ENCODE results near the gene INS. TPM values are rescaled to one million over a fixed set of nuclear protein-coding genes. Genes with fewer than 3 reads are reported as not detected.

The INS gene
- total RNA-seq, 1 donor from 2014 or later, result not detected

DNA sequence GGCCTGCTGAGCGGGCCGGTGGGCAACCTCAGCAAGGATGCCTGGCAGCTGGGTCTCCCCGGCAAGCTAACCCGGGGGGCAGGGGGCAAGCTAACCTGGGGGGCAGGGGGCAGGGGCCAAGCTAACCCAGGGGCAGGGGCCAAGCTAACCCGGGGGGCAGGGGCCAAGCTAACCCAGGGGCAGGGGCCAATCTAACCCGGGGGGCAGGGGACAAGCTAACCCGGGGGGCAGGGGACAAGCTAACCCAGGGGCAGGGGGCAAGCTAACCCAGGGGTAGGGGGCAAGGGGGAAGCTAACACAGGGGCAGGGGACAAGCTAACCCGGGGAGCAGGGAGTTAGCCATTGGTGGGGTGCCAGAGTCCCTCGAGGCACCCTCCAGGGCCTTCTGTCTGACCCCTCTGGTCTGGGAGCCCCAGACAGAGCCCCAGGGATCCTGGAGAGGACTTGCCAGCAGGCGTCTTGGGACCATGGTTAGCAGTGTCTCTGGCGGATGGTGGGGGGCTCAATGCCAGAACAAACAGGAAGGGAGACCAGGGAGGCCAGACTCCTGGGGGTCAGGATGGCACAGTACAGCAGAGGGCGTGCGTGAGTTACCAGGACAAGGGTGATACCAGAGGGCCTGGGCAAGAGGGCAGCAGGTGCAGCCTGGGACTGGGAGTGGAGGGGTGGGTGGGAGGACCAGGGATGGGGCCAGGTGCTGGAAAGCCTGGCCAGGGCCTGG, 37.9 kb downstream of the INS start:
- H3K36me3 Mint-ChIP-seq (ENCODE audit: low read depth), result no peaks in the 10 kb centered on the region
- DNase-seq (ENCODE audit: low spot score), result no peak
- H3K4me3 Mint-ChIP-seq (ENCODE audit: low read depth), result no peak overlapping the region
- peaks cover 10% of the 10 kb centered on the region for H3K27me3 Mint-ChIP-seq (ENCODE audit: low read depth)
- H3K27ac Mint-ChIP-seq, result no peak overlapping the region
- no peaks in the 10 kb centered on the region for H3K4me1 Mint-ChIP-seq (ENCODE audit: low read depth)
- intact Hi-C loops (cut with micrococcal nuclease), result no loop called here
- peaks cover 11% of the 10 kb centered on the region for H3K9me3 Mint-ChIP-seq

DNA sequence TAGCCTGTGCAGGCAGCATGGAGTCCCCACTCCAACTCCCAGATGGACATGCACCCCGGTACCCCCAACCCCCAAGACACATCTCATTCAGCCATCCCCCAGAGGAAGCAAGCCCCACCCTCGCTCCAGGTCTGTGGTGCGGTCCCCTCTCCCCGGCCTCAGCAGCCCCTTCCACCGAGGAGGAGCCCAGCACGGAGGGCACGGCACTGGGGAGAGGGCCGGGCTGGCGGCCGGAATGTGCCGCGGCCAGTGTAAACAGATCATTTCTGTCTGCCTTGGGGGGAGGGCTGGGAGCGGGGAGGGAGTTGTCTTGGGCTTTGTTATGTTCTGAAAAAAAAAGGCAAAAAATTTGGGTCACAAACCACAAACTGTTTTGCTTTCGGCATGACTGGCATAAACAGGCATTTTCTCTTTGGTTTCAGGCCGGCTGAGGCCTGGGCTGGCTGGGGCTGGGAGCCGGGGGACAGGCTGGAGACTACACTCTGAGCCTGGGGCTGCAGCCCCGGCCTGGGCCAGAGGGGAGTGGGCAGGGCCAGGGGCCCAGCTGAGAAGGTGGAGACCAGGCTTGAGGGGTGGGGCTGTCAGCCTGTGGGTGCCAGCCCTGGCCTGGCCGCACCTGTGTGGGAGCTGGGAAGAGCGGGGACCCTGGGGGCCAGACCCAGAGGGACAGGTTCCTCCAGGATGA, 38.6 kb downstream of the INS start:
- Mint-ChIP-seq H3K4me3 (ENCODE audit: low read depth) (no peak overlapping the region), H3K27ac (no peak overlapping the region), H3K9me3 (peaks cover 11% of the 10 kb centered on the region), H3K36me3 (ENCODE audit: low read depth) (no peaks in the 10 kb centered on the region), H3K4me1 (ENCODE audit: low read depth) (no peaks in the 10 kb centered on the region), H3K27me3 (ENCODE audit: low read depth) (peaks cover 15% of the 10 kb centered on the region)
- intact Hi-C loops (cut with micrococcal nuclease), result no loop called here
- DNase-seq (ENCODE audit: low spot score), result no peak

DNA sequence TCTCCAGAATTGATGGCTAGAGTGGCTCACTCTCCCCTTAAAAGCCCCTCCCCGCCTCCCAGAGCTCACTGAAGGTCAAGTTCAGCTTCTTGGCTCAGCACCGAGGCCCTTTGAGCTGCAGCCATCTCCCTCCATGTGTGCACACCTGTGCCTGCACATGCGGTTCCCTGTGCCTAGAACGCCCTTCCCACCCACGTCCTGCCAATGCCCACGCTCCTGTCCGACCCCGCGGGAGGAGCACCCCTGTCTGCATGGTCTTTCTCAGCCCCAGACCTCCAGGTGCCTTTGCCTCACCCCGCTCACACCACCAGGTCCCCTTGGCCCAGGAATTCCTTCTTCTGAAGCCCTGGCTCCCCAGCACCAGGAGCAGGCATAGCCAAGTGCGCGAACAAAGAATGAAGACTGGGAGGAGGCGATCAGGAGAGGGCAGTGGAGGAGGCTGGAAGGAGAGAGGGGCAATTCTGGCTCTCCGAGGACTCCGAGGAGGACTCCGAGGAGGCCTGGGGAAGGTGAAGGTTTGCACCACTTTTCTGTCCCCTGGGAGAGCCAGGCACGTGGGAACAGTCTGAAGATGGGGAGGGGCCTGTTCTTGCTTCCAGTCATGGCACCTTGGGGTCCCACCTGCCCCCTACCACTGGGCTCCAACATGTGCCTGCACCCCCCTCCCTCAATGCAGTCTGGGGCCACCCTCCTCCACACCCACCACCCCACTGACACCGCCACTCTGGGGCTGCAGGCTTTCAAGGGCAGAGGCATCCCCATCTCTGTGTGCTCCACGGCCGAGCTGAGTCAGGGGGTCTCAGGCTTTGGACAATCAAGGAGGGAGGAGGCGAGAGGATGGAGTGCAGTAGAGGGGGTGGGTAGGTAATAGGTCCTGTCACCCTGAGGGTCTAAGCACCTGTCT, 39.5 kb downstream of the INS start:
- Mint-ChIP-seq H3K9me3 (peaks cover 11% of the 10 kb centered on the region), H3K27ac (no peak overlapping the region), H3K4me1 (ENCODE audit: low read depth) (no peaks in the 10 kb centered on the region), H3K36me3 (ENCODE audit: low read depth) (no peaks in the 10 kb centered on the region), H3K4me3 (ENCODE audit: low read depth) (no peak overlapping the region), H3K27me3 (ENCODE audit: low read depth) (peaks cover 17% of the 10 kb centered on the region)
- intact Hi-C loops (cut with micrococcal nuclease), result no loop called here
- no peak for DNase-seq (ENCODE audit: low spot score)

DNA sequence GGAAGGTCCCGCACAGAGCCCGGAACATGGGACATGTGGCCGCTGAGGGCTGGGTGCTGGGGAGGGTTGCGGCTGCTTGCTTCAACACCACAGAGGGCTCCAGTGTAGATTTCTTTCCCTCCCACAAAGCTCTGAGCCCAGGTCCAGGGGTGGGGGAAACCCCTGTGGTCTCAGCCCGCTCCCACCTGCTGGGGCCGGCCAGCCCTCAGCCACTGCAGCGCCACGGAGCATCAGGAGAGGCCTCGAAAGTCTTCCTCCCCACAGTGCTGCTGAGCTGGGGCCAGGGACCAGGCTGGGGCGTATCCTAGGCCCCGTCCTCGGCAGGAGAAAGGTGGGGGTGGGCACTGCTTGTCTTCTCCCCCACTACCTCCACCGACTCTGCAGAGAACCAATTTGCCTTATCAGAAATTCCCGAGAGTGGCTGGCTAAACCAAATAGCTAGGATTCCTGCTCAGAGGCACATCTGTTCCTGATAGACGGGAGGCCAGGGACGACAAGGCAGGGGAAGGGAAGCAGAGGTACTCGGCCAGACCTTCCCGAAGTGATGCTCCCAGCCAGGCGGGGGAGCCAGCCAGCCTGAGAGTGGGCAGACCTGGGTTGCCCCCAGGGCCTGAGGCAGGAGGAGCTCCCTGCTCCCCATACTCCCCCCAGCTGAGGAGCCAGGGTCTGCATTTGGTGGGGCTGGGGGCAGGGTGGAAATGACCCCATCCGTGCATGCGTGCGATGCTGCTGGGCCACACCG, 40.5 kb downstream of the INS start:
- Mint-ChIP-seq H3K27me3 (ENCODE audit: low read depth) (peaks cover 20% of the 10 kb centered on the region), H3K4me1 (ENCODE audit: low read depth) (no peaks in the 10 kb centered on the region), H3K27ac (no peak overlapping the region), H3K4me3 (ENCODE audit: low read depth) (no peak overlapping the region), H3K9me3 (peaks cover 10% of the 10 kb centered on the region), H3K36me3 (ENCODE audit: low read depth) (no peaks in the 10 kb centered on the region)
- intact Hi-C loops (cut with micrococcal nuclease), result no loop called here
- DNase-seq (ENCODE audit: low spot score), result no peak

DNA sequence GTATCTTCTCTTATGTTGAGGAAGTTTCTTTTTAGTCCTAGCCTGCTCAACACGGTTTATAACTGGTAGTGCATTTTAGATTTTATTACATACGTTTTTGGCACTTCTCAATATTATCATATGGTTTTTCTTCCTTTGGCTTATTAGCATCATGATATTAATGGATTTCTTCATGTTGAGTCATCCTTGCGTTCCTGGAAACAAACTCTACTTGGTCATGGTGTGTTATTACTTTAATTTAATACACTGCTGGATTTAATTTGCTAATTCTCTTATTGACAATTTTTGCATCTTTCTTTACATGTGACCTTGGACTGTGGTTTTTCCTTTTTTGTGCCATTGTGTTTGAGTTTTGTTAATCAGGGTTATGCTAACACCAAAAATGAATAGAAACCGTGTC, 42.3 kb downstream of the INS start:
- no peaks in the 10 kb centered on the region for H3K9me3 Mint-ChIP-seq

DNA sequence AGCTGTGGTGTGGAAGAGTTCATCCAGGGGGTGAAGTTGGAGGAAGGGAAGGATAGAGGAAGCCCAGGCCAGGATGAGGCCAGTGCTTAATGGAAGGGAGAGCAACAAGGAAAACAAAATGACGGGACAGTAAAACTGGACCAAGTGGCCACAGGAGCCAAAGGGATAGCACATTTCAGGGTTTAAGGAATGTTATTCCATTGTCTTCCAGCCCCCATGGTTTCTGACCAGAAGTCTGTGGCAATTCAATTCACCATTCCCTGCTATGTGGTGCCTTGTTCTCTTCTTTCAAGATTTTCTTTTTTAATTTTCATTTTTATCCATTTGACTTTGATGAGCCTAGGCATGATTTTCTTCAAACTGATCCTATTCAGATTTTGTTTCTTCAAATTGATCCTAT, 44.3 kb downstream of the INS start:
- no peak overlapping the region for H3K27ac Mint-ChIP-seq
- peaks cover 20% of the 10 kb centered on the region for H3K27me3 Mint-ChIP-seq (ENCODE audit: low read depth)
- no peak overlapping the region for H3K4me3 Mint-ChIP-seq (ENCODE audit: low read depth)
- H3K36me3 Mint-ChIP-seq (ENCODE audit: low read depth), result no peaks in the 10 kb centered on the region
- no peak for DNase-seq (ENCODE audit: low spot score)
- H3K4me1 Mint-ChIP-seq (ENCODE audit: low read depth), result no peaks in the 10 kb centered on the region
- no peaks in the 10 kb centered on the region for H3K9me3 Mint-ChIP-seq
- intact Hi-C loops (cut with micrococcal nuclease), result no loop called here

More for the DNA sequence above, 42.3 kb downstream of the INS start:
- H3K4me1 Mint-ChIP-seq (ENCODE audit: low read depth), result no peaks in the 10 kb centered on the region
- no peaks in the 10 kb centered on the region for H3K36me3 Mint-ChIP-seq (ENCODE audit: low read depth)
- peaks cover 20% of the 10 kb centered on the region for H3K27me3 Mint-ChIP-seq (ENCODE audit: low read depth)
- H3K4me3 Mint-ChIP-seq (ENCODE audit: low read depth), result no peak overlapping the region
- no peak overlapping the region for H3K27ac Mint-ChIP-seq
- DNase-seq (ENCODE audit: low spot score), result no peak
- intact Hi-C loops (cut with micrococcal nuclease), result no loop called here

DNA sequence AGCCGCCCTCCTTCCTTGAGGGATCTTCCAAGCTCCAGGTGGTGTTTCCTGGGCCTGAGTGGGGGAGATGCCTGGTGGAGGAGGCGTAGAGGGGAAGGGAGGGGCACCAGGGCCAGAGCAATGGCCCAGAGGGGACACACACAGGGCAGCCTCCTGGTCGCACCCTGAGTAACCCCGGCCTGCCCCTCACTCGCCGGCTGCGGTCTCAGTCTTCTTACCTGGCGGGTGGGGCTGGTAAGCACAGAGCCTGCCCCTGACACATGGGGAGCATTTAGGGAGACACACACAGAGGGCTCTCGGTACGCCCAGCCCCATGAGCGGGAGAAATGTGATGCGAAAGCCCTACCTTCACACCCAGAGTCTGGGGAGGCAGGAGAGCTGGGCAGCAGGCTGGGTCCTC, 45.7 kb downstream of the INS start:
- no peak for DNase-seq (ENCODE audit: low spot score)
- Mint-ChIP-seq H3K9me3 (no peaks in the 10 kb centered on the region), H3K36me3 (ENCODE audit: low read depth) (no peaks in the 10 kb centered on the region), H3K4me3 (ENCODE audit: low read depth) (no peak overlapping the region), H3K4me1 (ENCODE audit: low read depth) (no peaks in the 10 kb centered on the region), H3K27ac (no peak overlapping the region), H3K27me3 (ENCODE audit: low read depth) (peaks cover 21% of the 10 kb centered on the region)
- intact Hi-C loops (cut with micrococcal nuclease), result no loop called here

DNA sequence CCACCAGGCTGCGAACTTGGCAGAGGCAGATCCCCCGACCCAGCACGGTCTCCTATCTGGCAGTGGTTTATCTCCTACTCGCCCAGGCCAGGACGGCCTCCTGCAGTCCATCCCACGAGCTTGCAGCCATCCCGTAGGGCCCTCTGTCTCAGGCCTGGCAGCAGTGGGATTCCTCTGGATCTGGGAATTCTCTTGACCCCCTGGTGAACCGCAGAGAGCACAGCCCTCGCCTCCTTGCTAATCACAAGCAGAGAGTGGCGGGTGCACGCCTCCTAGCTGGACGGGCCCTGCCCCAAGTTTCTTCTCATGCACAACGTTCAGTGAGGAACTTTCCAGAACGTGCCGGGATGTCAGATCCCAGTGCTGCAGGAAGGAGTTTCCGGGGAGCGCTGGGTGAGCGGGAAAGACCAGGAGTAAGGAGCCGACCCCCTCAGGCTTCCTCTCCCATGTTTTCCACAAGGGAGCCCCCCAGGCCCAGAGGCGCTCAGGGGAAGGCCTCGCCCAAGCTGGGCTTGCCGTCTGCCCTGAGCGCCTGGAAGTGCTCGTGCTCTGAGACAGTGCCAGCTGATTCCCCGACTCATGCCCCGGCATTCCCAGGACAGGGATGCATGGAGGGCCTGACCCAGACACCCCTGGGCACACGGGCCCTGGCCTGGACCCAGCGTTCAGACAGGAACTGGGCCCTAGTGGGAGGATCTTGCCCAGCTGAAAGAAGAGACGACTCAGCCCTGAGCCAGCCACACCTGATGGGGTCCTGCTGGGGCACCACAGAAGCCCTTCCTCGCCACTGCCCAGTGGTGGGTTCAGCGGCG, 46.4 kb downstream of the INS start:
- no peaks in the 10 kb centered on the region for H3K4me1 Mint-ChIP-seq (ENCODE audit: low read depth)
- no peak overlapping the region for H3K4me3 Mint-ChIP-seq (ENCODE audit: low read depth)
- peaks cover 24% of the 10 kb centered on the region for H3K27me3 Mint-ChIP-seq (ENCODE audit: low read depth)
- no peaks in the 10 kb centered on the region for H3K9me3 Mint-ChIP-seq
- intact Hi-C loops (cut with micrococcal nuclease), result no loop called here
- H3K27ac Mint-ChIP-seq, result no peak overlapping the region
- no peaks in the 10 kb centered on the region for H3K36me3 Mint-ChIP-seq (ENCODE audit: low read depth)
- no peak for DNase-seq (ENCODE audit: low spot score)

DNA sequence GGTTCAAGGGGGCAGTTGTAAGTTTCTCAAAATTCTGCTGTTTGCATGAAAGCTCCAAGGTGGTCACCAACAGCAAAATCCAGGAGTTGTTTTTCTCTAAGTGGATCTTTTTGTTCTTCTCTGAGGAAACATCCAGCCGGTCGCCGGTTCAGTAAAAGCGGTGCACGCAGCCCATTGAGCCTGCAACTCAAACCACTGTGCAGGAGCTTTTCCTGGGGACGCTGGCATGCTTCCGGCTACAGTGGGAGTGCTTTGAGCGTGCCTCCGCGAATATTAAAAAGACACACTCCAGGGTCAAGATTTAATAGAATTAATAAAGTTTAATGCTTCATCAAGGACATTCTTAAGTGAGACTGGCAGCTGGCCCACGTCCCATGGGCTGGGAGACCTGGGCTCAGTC, 47.2 kb downstream of the INS start:
- no peaks in the 10 kb centered on the region for H3K4me1 Mint-ChIP-seq (ENCODE audit: low read depth)
- H3K9me3 Mint-ChIP-seq, result no peaks in the 10 kb centered on the region
- H3K4me3 Mint-ChIP-seq (ENCODE audit: low read depth), result no peak overlapping the region
- no peak for DNase-seq (ENCODE audit: low spot score)
- no peaks in the 10 kb centered on the region for H3K36me3 Mint-ChIP-seq (ENCODE audit: low read depth)
- no peak overlapping the region for H3K27ac Mint-ChIP-seq
- intact Hi-C loops (cut with micrococcal nuclease), result no loop called here
- H3K27me3 Mint-ChIP-seq (ENCODE audit: low read depth), result peaks cover 23% of the 10 kb centered on the region

DNA sequence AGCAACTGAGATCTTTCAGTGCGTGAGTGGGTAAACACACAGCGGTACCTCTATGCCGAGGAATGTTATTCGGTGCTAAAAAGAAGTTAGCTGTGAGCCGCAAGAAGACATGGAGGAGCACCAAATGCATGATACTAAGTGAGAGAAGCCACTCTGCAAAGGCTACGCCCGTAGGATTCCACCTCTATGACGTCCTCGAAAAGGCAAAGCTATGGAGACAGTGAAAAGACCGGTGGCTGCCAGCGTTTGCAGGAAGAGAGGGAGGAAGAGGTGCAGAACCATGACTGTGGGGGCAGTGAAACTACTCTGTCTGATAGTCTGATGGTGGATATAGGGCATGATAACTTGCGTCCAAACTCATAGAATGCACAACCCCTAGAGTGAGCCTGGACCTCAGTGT, 50.5 kb downstream of the INS start:
- Mint-ChIP-seq H3K9me3 (no peaks in the 10 kb centered on the region), H3K27me3 (ENCODE audit: low read depth) (peaks cover 11% of the 10 kb centered on the region), H3K36me3 (ENCODE audit: low read depth) (no peaks in the 10 kb centered on the region), H3K27ac (no peak overlapping the region), H3K4me3 (ENCODE audit: low read depth) (no peak overlapping the region), H3K4me1 (ENCODE audit: low read depth) (no peaks in the 10 kb centered on the region)
- no peak for DNase-seq (ENCODE audit: low spot score)
- intact Hi-C loops (cut with micrococcal nuclease), result no loop called here

All from activated T-helper 2 cell treated with anti-CD3 and anti-CD28 coated beads, Interferon-gamma antibody, Interleukin-2, Interleukin-4, amounts not matched to agents 10 μg/mL and 5 μg/mL and 100 μg/mL, durations not matched to agents 14 hours and 24 hours and 36 hours (primary cell).